Vagina (tissue), 2 donors: Measurements from ENCODE around the gene BAHD1. TPM values are rescaled to one million over a fixed set of nuclear protein-coding genes. Genes with fewer than 3 reads are reported as not detected.

Experiments used
- DNase-seq, 2 donors: peaks; one replicate each; pipeline ENCODE4 v3.0.0-alpha.2; 2017; ENCODE audit errors: extremely low spot score in 2 of 2
- H3K27ac ChIP-seq: fragments of 200-600 bp; sonication (generic); one replicate; pipeline ENCODE4 v1.5.1; 2019
- H3K27me3 ChIP-seq: fragments of 200-600 bp; sonication (generic); one replicate; pipeline ENCODE4 v1.5.1; 2019
- H3K36me3 ChIP-seq, 2 donors: fragments of 200-600 bp; sonication (generic); one replicate each; pipeline ENCODE4 v1.5.1; 2017 to 2019
- H3K4me1 ChIP-seq: fragments of 200-600 bp; sonication (generic); one replicate; pipeline ENCODE4 v1.5.1; 2019
- H3K4me3 ChIP-seq, 2 donors: fragments of 200-600 bp; sonication (generic); 1 replicate in 1 of 2; 2 replicates in 1 of 2; pipeline ENCODE4 v1.5.1; 2016 to 2019
- H3K9me3 ChIP-seq: fragments of 200-600 bp; sonication (generic); one replicate; pipeline ENCODE4 v1.5.1; 2019
- CTCF ChIP-seq, 3 experiments: fragments of 450-650 bp in 2 of 3; fragments of 200-600 bp in 1 of 3; sonication (generic) in 1 of 3; IDR thresholded peaks; one replicate each; pipeline ENCODE4 v1.5.1; 2017 to 2019; ENCODE audit warnings: antibody characterized with exemption in 3 of 3, mild to moderate bottlenecking in 2 of 3, moderate library complexity in 2 of 3
- POLR2A ChIP-seq, 2 donors: fragments of 450-650 bp; IDR thresholded peaks; one replicate each; pipeline ENCODE4 v1.6.1; 2017; ENCODE audit warnings: antibody characterized with exemption in 2 of 2, mild to moderate bottlenecking in 2 of 2, moderate library complexity in 2 of 2
- POLR2AphosphoS5 ChIP-seq, 2 donors: sonication (generic); formaldehyde crosslinking; IDR thresholded peaks; one replicate each; pipeline ENCODE4 v1.9.0; 2017; ENCODE audit warnings: antibody characterized with exemption in 2 of 2, mild to moderate bottlenecking in 2 of 2, low read depth in 1 of 2; ENCODE audit not compliant: insufficient read depth in 1 of 2
- intact Hi-C: fragments of 100-400 bp; cut with DNase I; formaldehyde crosslinking; loops from one replicate; pipeline ENCODE4 v1.15.1; 2023
- total RNA-seq: library from RNA; depleted of rRNA; stranded (reverse); fragments of >200 nt; gene quantifications from one replicate; pipeline ENCODE4 v1.2.3, GENCODE V29; 2016

BAHD1 gene
- total RNA-seq, 1 donor from 2014 or later = 9.6 TPM

GRCh38 chr15:40486066-40486770 lies 45.5 kb downstream of the BAHD1 start:
- no peak overlapping the region for H3K27ac ChIP-seq
- no peaks in the 10 kb centered on the region for H3K36me3 ChIP-seq
- intact Hi-C loops = no loop called here
- no peak overlapping the region for H3K4me3 ChIP-seq
- DNase-seq = no peak
- TF ChIP-seq POLR2AphosphoS5 (IDR thresholded peaks at IDR 0.05; ENCODE audit: insufficient read depth in 1 of 2, low read depth in 1 of 2) = no peak
- no peak for TF ChIP-seq CTCF (IDR thresholded peaks at IDR 0.05)
- no peak for TF ChIP-seq POLR2A (IDR thresholded peaks at IDR 0.05)
- no peaks in the 10 kb centered on the region for H3K9me3 ChIP-seq
- H3K4me1 ChIP-seq = no peaks in the 10 kb centered on the region
- H3K27me3 ChIP-seq = no peaks in the 10 kb centered on the region

DNA sequence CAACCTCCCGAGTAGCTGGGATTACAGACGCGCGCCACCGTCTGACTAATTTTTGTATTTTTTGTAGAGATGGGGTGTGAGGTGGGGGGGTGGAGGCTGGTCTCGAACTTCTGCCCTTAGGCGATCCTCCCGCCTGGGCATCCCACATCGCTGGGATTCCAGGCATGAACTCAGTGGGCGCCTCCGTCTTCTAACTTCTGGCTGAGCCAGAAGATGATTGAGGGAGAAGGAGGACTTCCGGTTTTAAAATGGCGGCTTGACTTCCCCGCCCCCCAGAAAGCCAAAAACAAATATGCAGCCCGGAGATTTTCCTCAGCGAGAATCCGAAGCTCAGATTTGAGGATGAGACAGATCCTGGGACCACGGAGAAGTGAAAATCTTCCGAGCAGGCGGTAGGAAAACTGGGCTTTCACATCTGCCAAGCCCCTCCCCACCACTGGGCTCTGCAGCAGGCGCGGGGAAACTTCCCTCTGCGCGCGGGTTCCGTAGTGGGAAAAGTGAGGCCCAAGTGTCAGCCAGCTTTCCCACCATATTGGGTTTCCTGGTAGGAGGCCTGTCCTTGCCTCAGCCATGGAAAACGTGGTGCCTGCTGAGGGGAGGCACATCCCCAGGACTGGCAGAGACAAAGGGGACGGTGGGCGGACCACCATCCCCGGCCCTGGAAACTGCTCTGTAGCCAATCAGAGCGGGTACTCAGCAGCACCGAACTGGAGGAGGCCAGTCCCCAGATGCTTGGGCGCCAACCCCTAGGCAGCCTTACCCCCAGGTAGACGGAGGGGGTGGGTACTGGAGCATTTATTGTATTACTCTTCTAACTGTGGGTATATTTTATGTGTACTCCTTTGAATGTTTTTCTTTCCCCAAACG lies 47.3 kb downstream of the BAHD1 start:
- TF ChIP-seq CTCF (IDR thresholded peaks at IDR 0.05) (no peak), POLR2A (IDR thresholded peaks at IDR 0.05) (no peak), POLR2AphosphoS5 (IDR thresholded peaks at IDR 0.05; ENCODE audit: insufficient read depth in 1 of 2, low read depth in 1 of 2) (no peak)
- Histone ChIP-seq H3K9me3 (no peaks in the 10 kb centered on the region), H3K36me3 (no peaks in the 10 kb centered on the region), H3K4me1 (no peaks in the 10 kb centered on the region), H3K4me3 (no peak overlapping the region), H3K27ac (no peak overlapping the region), H3K27me3 (no peaks in the 10 kb centered on the region)
- intact Hi-C loops = no loop called here
- no peak for DNase-seq

- intact Hi-C loops = no loop called here
- Histone ChIP-seq H3K4me1 (no peaks in the 10 kb centered on the region), H3K4me3 (no peak overlapping the region), H3K36me3 (no peaks in the 10 kb centered on the region), H3K27me3 (no peaks in the 10 kb centered on the region), H3K9me3 (no peaks in the 10 kb centered on the region), H3K27ac (no peak overlapping the region)
- no peak for TF ChIP-seq POLR2AphosphoS5 (IDR thresholded peaks at IDR 0.05; ENCODE audit: insufficient read depth in 1 of 2, low read depth in 1 of 2)
- no peak for TF ChIP-seq POLR2A (IDR thresholded peaks at IDR 0.05)
- no peak for TF ChIP-seq CTCF (IDR thresholded peaks at IDR 0.05)
- no peak for DNase-seq
Observed at GRCh38 chr15:40489274-40490175, 48.8 kb downstream of the BAHD1 start.

DNA sequence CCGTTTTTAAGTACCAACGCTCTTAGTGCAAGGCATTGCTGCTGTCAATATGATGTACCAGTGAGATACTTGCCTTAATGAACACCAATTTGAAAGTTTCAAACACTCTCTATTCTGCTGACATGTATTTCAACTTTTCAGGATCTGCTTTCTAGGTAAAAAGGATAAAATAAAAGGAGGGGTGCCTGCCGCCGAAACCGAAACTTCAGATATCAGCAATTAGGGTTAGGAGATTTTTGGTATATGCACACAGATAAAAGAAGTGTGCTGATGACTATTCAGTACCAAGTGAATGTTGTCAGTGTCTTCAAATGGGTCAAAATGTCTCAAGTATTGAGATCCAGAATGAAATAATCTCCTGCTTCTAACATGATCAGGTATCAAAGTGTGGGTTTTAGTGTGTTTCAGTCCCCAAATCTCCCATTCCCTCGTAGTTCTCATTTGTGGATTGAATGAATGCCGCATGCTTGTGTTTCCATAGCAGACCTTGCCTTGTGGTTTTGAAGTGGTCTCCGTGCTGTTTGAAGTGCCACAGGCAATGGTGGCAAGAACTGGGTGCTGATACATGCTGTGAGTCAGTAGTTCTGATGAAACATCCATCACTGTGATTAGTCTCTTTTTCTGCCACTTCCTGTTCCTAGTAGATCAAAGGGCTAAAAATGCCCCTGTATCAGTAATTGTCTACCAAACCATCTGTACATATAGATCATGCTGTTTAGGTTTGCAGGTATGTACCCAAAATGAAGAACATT lies 52.5 kb downstream of the BAHD1 start:
- Histone ChIP-seq H3K27me3 (no peaks in the 10 kb centered on the region), H3K9me3 (no peaks in the 10 kb centered on the region), H3K4me1 (no peaks in the 10 kb centered on the region), H3K36me3 (no peaks in the 10 kb centered on the region), H3K4me3 (no peak overlapping the region), H3K27ac (no peak overlapping the region)
- TF ChIP-seq POLR2AphosphoS5 (IDR thresholded peaks at IDR 0.05; ENCODE audit: insufficient read depth in 1 of 2, low read depth in 1 of 2) (no peak), CTCF (IDR thresholded peaks at IDR 0.05) (no peak), POLR2A (IDR thresholded peaks at IDR 0.05) (no peak)
- DNase-seq = no peak
- intact Hi-C loops = no loop called here
